Peyer's patch (tissue), 4 donors: ENCODE measurements around the gene LAMC3.

Experiments used
- POLR2A ChIP-seq, 2 donors: fragments of 450-650 bp; IDR thresholded peaks; one replicate each; pipeline ENCODE4 v1.5.1; 2017; ENCODE audit warnings: antibody characterized with exemption in 2 of 2, mild to moderate bottlenecking in 2 of 2, moderate library complexity in 2 of 2
- TF ChIP-seq, protein P1 (sequence below), 6 experiments: fragments of 450-650 bp in 4 of 6; fragments of 200-600 bp in 2 of 6; sonication (generic) in 1 of 6; IDR thresholded peaks; one replicate each; pipeline ENCODE4 v1.5.1; 2017 to 2019; ENCODE audit warnings: antibody characterized with exemption in 6 of 6, mild to moderate bottlenecking in 3 of 6, moderate library complexity in 1 of 6

DNA sequence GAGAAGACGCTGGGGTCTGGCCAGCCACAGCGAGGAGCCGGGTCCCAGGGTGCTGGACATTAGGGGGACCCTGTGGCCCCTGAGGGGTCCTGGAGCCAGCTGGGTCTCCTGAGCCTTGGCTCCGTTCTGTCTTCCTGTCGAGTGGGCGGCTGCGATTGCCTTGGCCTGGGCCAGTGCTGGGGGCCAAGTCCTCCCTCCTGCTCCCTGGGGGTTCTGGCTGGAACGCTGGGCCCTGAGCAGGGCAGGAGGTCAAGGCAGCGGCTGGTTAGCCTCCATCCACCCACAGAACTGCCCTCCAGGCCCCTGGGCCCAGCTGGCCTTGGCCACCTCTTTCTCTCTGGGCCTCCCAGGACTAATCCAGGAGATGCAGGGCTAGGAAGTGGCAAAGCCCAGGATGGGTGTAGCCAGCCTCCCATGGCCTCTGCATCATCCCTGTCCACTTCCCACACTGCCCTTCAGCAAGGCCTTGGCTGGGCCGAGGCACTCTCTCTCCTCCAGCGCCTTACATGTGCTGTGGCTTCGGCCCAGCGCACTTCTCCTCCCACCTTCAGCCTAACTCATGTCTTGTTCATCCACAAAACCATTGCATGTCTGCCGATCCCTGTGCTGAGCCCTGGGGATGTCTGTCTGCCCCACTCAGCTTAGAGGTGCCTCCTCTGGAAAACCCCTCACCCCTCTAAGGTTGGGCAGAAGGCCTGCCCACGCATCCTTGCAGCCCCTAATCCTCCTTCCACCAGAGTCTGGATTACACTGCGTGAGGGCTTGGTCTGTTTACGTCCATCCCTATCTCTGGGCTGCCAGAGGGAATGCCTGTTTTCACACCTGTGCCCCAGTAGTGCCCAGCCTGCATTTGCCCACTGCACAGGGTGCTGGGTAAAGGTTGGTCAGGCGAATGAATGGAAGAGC is 5.0 kb downstream of the LAMC3 start:
- TF ChIP-seq, protein P1, sequence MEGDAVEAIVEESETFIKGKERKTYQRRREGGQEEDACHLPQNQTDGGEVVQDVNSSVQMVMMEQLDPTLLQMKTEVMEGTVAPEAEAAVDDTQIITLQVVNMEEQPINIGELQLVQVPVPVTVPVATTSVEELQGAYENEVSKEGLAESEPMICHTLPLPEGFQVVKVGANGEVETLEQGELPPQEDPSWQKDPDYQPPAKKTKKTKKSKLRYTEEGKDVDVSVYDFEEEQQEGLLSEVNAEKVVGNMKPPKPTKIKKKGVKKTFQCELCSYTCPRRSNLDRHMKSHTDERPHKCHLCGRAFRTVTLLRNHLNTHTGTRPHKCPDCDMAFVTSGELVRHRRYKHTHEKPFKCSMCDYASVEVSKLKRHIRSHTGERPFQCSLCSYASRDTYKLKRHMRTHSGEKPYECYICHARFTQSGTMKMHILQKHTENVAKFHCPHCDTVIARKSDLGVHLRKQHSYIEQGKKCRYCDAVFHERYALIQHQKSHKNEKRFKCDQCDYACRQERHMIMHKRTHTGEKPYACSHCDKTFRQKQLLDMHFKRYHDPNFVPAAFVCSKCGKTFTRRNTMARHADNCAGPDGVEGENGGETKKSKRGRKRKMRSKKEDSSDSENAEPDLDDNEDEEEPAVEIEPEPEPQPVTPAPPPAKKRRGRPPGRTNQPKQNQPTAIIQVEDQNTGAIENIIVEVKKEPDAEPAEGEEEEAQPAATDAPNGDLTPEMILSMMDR (IDR thresholded peaks at IDR 0.05): no peak
- TF ChIP-seq POLR2A (IDR thresholded peaks at IDR 0.05): no peak
